ENCODE results near the gene DLD. TPM values are rescaled to one million over a fixed set of nuclear protein-coding genes. Genes with fewer than 3 reads are reported as not detected.

The DLD gene
- total and polyA plus RNA-seq, 2 of the 13 experiments (the other 11 are each of a cell fraction or from before 2014, with no cell fraction given), result 56.8 to 95.2 TPM

GRCh38 chr7:107867858-107868466 lies 23.0 kb upstream of the DLD start:
- POLR2A ChIA-PET, result interaction anchor here (0.8 kb wide), 1 partner anchor 11 kb away, joined by 3 read pairs; no protein-coding TSS in a partner anchor
- H3K9ac ChIP-seq (ENCODE audit: insufficient read depth, low read depth, low read length), result no peak overlapping the region
- 9% methylated on average over 3 of the region's 3 CpGs for WGBS (ENCODE audit: low lambda C conversion rate)
- peaks cover 0 to 14% of the 10 kb centered on the region in 2 experiments; a peak in 1 of 5 replicates for H3K27me3 ChIP-seq (ENCODE audit: control insufficient read depth in 1 of 2, insufficient read depth in 2 of 2, low read length in 2 of 2)
- no peak overlapping the region for H3K27ac ChIP-seq (ENCODE audit: extremely low read length, insufficient read depth, low read length)
- in situ Hi-C loops (cut with HindIII; ENCODE audit: extremely low pct_ligation_motif_present, low pct_unique_long_range_greater_than_20kb), result loop anchor here (25.0 kb wide), 1 partner anchor 406 kb away; the partner anchor contains the start of gene GPR22
- intact Hi-C loops (cut with micrococcal nuclease; ENCODE audit: unreplicated experiment), result no loop called here
- no peaks in the 10 kb centered on the region for H4K20me1 ChIP-seq (ENCODE audit: insufficient read depth, low read length)
- H3K36me3 ChIP-seq (replicated peaks in 1 of 2; ENCODE audit: control insufficient read depth in 1 of 2, insufficient read depth in 2 of 2, low read length in 2 of 2), result no peaks in the 10 kb centered on the region
- no peak for TF ChIP-seq NFATC3 (CRISPR knock-in tag; IDR thresholded peaks at IDR 0.05)
- TF ChIP-seq MED1 (CRISPR knock-in tag; IDR thresholded peaks at IDR 0.05), result no peak
- no peak for TF ChIP-seq TEAD3 (CRISPR knock-in tag; optimal IDR thresholded peaks at IDR 0.05; ENCODE audit: borderline replicate concordance)
- ATAC-seq (no peak), FAIRE-seq (no peak), DNase-seq (ENCODE audit: low spot score) (no peak)
- H3K4me3 ChIP-seq (replicated peaks in 1 of 3; ENCODE audit: insufficient read depth in 1 of 3, low read depth in 2 of 3, low read length in 3 of 3), result no peak overlapping the region
- CTCF ChIA-PET (ENCODE audit: low intra/inter-chr PET ratio, low total read pairs), result no interaction called here
- no peak overlapping the region for H2AFZ ChIP-seq (ENCODE audit: low read length)
- no peaks in the 10 kb centered on the region for H3K9me3 ChIP-seq (ENCODE audit: low read length)
- no TSS peak for BruUV-seq (replicated peaks)
- H3K4me1 ChIP-seq (ENCODE audit: insufficient read depth, low read length), result peaks cover 29% of the 10 kb centered on the region
- H3K79me2 ChIP-seq (ENCODE audit: insufficient read depth, low read length), result no peaks in the 10 kb centered on the region
- H3K4me2 ChIP-seq (ENCODE audit: low read depth, low read length), result no peak overlapping the region

DNA sequence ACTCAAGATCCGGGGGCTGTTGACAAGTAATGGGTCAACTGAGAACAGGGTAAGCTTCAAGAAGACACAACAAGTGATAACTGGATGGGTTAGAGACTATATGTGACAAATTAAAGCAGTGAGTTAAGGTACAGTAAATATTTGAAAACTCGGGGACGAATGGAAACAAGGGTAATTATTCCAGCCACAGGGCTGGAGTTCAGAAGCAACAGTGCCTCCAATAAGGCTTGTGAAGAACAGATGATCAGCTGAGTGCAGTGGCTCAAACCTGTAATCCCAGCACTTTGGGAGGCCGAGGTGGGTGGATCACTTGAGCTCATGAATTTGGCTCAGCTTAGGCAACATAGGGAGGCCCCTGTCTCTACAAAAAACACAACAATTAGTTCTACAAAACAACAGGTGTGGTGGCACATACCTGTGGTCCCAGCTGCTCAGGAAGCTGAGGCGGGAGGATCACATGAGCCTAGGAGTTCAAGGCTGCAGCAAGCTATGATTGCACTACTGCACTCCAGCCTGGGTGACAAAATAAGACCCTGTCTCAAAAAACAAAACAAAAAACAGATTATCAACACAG lies 20.5 kb upstream of the DLD start:
- Histone ChIP-seq H3K4me2 (ENCODE audit: low read depth, low read length) (peak overlapping the region; percentile 44), H3K27me3 (ENCODE audit: control insufficient read depth in 1 of 2, insufficient read depth in 2 of 2, low read length in 2 of 2) (peaks cover 0 to 14% of the 10 kb centered on the region in 2 experiments; a peak in 1 of 5 replicates), H3K79me2 (ENCODE audit: insufficient read depth, low read length) (no peaks in the 10 kb centered on the region), H3K9ac (ENCODE audit: insufficient read depth, low read depth, low read length) (no peak overlapping the region), H3K9me3 (ENCODE audit: low read length) (no peaks in the 10 kb centered on the region), H4K20me1 (ENCODE audit: insufficient read depth, low read length) (no peaks in the 10 kb centered on the region), H3K27ac (ENCODE audit: extremely low read length, insufficient read depth, low read length) (no peak overlapping the region), H2AFZ (ENCODE audit: low read length) (peak overlapping the region; percentile 43), H3K4me3 (replicated peaks in 1 of 3; ENCODE audit: insufficient read depth in 1 of 3, low read depth in 2 of 3, low read length in 3 of 3) (no peak overlapping the region), H3K4me1 (ENCODE audit: insufficient read depth, low read length) (peaks cover 29% of the 10 kb centered on the region), H3K36me3 (replicated peaks in 1 of 2; ENCODE audit: control insufficient read depth in 1 of 2, insufficient read depth in 2 of 2, low read length in 2 of 2) (no peaks in the 10 kb centered on the region)
- ChIA-PET POLR2A (interaction anchor here (1.1 kb wide), 1 partner anchor 127 kb away, joined by 4 read pairs; no protein-coding TSS in a partner anchor), CTCF (ENCODE audit: low intra/inter-chr PET ratio, low total read pairs) (no interaction called here)
- 4% methylated on average over 5 of the region's 5 CpGs for WGBS (ENCODE audit: low lambda C conversion rate)
- no peak for DNase-seq (ENCODE audit: low spot score)
- intact Hi-C loops (cut with micrococcal nuclease; ENCODE audit: unreplicated experiment) (no loop called here), in situ Hi-C loops (cut with HindIII; ENCODE audit: extremely low pct_ligation_motif_present, low pct_unique_long_range_greater_than_20kb) (loop anchor here (5.0 to 25.0 kb wide), 2 partner anchors 128 to 408 kb away; partner anchors contain the start of genes CBLL1 and GPR22)
- FAIRE-seq, result no peak
- ATAC-seq, result peak; percentile 57; the same call in 2 of the 3 replicates
- no TSS peak for BruUV-seq (replicated peaks)
- TF ChIP-seq CBX1 (IDR thresholded peaks at IDR 0.05; ENCODE audit: low read depth), result no peak
- TF ChIP-seq, protein P1, sequence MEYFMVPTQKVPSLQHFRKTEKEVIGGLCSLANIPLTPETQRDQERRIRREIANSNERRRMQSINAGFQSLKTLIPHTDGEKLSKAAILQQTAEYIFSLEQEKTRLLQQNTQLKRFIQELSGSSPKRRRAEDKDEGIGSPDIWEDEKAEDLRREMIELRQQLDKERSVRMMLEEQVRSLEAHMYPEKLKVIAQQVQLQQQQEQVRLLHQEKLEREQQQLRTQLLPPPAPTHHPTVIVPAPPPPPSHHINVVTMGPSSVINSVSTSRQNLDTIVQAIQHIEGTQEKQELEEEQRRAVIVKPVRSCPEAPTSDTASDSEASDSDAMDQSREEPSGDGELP (IDR thresholded peaks at IDR 0.05; ENCODE audit: borderline replicate concordance, low read depth), result peak; percentile 46; the same call in 1 of the 2 replicates
- TF ChIP-seq SP4 (CRISPR knock-in tag; IDR thresholded peaks at IDR 0.05), result no peak
- no peak for TF ChIP-seq RFXAP (CRISPR knock-in tag; IDR thresholded peaks at IDR 0.05; ENCODE audit: borderline replicate concordance)
- TF ChIP-seq MEIS1 (CRISPR knock-in tag; IDR thresholded peaks at IDR 0.05; ENCODE audit: borderline replicate concordance), result no peak
- TF ChIP-seq AKAP8 (CRISPR knock-in tag; IDR thresholded peaks at IDR 0.05), result no peak
- TF ChIP-seq KLF12 (CRISPR knock-in tag; IDR thresholded peaks at IDR 0.05; ENCODE audit: borderline replicate concordance), result no peak
- no peak for TF ChIP-seq FOXJ3 (CRISPR knock-in tag; IDR thresholded peaks at IDR 0.05; ENCODE audit: borderline replicate concordance)
- no peak for TF ChIP-seq ARNT2 (CRISPR knock-in tag; IDR thresholded peaks at IDR 0.05; ENCODE audit: low read depth)
- TF ChIP-seq ZNF326 (CRISPR knock-in tag; IDR thresholded peaks at IDR 0.05; ENCODE audit: borderline replicate concordance), result no peak
- TF ChIP-seq HNRNPLL (IDR thresholded peaks at IDR 0.05; ENCODE audit: low read depth, low read length, poor library complexity, severe bottlenecking), result no peak
- TF ChIP-seq, protein P2, sequence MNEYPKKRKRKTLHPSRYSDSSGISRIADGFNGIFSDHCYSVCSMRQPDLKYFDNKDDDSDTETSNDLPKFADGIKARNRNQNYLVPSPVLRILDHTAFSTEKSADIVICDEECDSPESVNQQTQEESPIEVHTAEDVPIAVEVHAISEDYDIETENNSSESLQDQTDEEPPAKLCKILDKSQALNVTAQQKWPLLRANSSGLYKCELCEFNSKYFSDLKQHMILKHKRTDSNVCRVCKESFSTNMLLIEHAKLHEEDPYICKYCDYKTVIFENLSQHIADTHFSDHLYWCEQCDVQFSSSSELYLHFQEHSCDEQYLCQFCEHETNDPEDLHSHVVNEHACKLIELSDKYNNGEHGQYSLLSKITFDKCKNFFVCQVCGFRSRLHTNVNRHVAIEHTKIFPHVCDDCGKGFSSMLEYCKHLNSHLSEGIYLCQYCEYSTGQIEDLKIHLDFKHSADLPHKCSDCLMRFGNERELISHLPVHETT (CRISPR knock-in tag; conservative IDR thresholded peaks at IDR 0.05), result no peak
- no peak for TF ChIP-seq REPIN1 (CRISPR knock-in tag; IDR thresholded peaks at IDR 0.05; ENCODE audit: borderline replicate concordance, low read depth)
- no peak for TF ChIP-seq MIXL1 (CRISPR knock-in tag; IDR thresholded peaks at IDR 0.05)

Data from HepG2 (cell line).